WTC11 (cell line): Measurements from ENCODE around the gene SUSD4.

Source experiments
- AFF4 ChIP-seq: sonication (generic); formaldehyde crosslinking; IDR thresholded peaks from 2 replicates; pipeline ENCODE4 v1.8.1; 2023; ENCODE audit warnings: mild to moderate bottlenecking, missing genetic modification reagents, borderline replicate concordance
- E2F4 ChIP-seq: sonication (generic); formaldehyde crosslinking; IDR thresholded peaks from 2 replicates; pipeline ENCODE4 v1.8.1; 2022; ENCODE audit warnings: low read depth, mild to moderate bottlenecking, moderate library complexity, missing genetic modification reagents, borderline replicate concordance
- FOXK1 ChIP-seq: sonication (generic); formaldehyde crosslinking; IDR thresholded peaks from 2 replicates; pipeline ENCODE4 v1.8.0; 2022; ENCODE audit warnings: mild to moderate bottlenecking, moderate library complexity, missing genetic modification reagents
- GABPB1 ChIP-seq: sonication (generic); formaldehyde crosslinking; IDR thresholded peaks from 2 replicates; pipeline ENCODE4 v1.8.1; 2023; ENCODE audit warnings: mild to moderate bottlenecking, missing genetic modification reagents
- SP1 ChIP-seq: sonication (generic); formaldehyde crosslinking; conservative IDR thresholded peaks from 2 replicates; pipeline ENCODE4 v1.8.1; 2022; ENCODE audit warnings: missing genetic modification reagents
- TF ChIP-seq, protein P1 (sequence below): fragments of 250-450 bp; sonication (Bioruptor Pico); IDR thresholded peaks from 2 replicates; pipeline ENCODE4 v1.9.0; 2021; ENCODE audit warnings: mild to moderate bottlenecking
- TF ChIP-seq, protein P2 (sequence below): fragments of 200-600 bp; IDR thresholded peaks from 2 replicates; pipeline ENCODE4 v1.8.0; 2022; ENCODE audit warnings: antibody characterized with exemption
- TF ChIP-seq, protein P3 (sequence below): fragments of 250-450 bp; sonication (Bioruptor Pico); conservative IDR thresholded peaks from 2 replicates; pipeline ENCODE4 v1.9.0; 2021; ENCODE audit warnings: mild to moderate bottlenecking

- TF ChIP-seq FOXK1 (CRISPR knock-in tag) (no peak), GABPB1 (no peak), E2F4 (CRISPR knock-in tag) (no peak), AFF4 (CRISPR knock-in tag) (no peak), SP1 (no peak)
- TF ChIP-seq, protein P1, sequence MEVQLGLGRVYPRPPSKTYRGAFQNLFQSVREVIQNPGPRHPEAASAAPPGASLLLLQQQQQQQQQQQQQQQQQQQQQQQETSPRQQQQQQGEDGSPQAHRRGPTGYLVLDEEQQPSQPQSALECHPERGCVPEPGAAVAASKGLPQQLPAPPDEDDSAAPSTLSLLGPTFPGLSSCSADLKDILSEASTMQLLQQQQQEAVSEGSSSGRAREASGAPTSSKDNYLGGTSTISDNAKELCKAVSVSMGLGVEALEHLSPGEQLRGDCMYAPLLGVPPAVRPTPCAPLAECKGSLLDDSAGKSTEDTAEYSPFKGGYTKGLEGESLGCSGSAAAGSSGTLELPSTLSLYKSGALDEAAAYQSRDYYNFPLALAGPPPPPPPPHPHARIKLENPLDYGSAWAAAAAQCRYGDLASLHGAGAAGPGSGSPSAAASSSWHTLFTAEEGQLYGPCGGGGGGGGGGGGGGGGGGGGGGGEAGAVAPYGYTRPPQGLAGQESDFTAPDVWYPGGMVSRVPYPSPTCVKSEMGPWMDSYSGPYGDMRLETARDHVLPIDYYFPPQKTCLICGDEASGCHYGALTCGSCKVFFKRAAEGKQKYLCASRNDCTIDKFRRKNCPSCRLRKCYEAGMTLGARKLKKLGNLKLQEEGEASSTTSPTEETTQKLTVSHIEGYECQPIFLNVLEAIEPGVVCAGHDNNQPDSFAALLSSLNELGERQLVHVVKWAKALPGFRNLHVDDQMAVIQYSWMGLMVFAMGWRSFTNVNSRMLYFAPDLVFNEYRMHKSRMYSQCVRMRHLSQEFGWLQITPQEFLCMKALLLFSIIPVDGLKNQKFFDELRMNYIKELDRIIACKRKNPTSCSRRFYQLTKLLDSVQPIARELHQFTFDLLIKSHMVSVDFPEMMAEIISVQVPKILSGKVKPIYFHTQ (CRISPR knock-in tag): no peak
- TF ChIP-seq, protein P2, sequence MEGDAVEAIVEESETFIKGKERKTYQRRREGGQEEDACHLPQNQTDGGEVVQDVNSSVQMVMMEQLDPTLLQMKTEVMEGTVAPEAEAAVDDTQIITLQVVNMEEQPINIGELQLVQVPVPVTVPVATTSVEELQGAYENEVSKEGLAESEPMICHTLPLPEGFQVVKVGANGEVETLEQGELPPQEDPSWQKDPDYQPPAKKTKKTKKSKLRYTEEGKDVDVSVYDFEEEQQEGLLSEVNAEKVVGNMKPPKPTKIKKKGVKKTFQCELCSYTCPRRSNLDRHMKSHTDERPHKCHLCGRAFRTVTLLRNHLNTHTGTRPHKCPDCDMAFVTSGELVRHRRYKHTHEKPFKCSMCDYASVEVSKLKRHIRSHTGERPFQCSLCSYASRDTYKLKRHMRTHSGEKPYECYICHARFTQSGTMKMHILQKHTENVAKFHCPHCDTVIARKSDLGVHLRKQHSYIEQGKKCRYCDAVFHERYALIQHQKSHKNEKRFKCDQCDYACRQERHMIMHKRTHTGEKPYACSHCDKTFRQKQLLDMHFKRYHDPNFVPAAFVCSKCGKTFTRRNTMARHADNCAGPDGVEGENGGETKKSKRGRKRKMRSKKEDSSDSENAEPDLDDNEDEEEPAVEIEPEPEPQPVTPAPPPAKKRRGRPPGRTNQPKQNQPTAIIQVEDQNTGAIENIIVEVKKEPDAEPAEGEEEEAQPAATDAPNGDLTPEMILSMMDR: no peak
- TF ChIP-seq, protein P3, sequence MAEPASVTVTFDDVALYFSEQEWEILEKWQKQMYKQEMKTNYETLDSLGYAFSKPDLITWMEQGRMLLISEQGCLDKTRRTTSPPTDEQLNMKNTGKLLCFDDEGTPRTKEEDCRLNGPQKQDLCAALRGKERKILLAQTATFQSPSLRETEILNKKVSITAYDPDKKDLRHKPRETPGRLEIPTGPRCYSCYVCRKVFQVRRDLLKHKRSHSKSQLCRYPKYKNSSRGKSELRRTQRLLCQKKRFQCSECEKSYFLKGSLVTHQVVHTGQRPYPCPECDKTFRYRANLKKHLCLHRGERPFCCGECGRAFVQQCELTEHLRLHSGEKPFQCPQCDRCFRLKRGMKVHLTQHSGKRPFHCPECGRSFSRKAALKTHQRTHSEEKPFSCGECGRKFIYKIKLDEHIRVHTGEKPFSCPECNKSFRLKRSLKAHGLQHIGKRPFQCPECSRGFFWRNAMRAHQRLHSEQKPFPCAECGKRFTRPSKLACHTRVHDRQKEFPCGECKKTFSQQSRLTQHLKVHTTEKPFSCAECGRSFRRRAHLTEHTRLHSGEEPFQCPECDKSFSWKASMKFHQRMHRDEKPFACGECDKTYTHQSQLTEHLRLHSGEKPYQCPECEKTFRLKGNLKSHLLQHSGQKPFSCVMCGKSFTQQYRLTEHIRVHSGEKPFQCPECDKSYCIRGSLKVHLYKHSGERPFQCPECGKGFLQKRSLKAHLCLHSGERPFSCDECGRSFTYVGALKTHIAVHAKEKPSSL (CRISPR knock-in tag): no peak
Observed at GRCh38 chr1:223311826-223312225, 52.1 kb downstream of the SUSD4 start.
